GM21717 (cell line): ENCODE measurements around the gene ACOT2.

Experiments used
- ATAC-seq: cut with Tn5 transposase; IDR thresholded peaks from one replicate; pipeline ENCODE4 v1.9.1; 2021; ENCODE audit warnings: mild to moderate bottlenecking, moderate library complexity; ENCODE audit not compliant: unreplicated experiment

Gene ACOT2

DNA sequence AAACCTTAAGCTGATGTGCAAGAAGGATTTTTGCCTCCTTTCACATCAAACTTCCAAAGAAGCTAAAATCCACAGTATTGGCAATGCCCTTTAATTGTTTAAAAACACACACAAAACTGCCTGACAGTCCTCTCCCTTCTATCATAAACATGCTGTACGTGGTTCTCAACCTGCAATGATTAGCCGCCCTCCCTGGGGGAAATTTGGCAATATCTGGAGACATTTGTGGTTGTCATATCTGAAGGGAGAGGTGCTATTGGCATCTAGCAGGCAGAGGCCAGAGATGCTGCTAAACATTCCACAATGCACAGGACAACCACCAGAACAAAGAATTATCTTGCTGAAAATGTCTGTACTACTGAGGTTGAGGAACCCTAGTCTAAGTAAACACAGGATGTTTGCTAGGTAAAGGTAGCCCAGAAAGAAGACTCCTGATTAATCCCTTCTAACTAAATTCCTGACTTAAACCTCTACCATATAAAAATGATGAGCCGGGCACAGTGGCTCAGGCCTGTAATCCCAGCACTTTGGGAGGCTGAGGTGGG, 44.5 kb downstream of the ACOT2 start:
- ATAC-seq = no peak

DNA sequence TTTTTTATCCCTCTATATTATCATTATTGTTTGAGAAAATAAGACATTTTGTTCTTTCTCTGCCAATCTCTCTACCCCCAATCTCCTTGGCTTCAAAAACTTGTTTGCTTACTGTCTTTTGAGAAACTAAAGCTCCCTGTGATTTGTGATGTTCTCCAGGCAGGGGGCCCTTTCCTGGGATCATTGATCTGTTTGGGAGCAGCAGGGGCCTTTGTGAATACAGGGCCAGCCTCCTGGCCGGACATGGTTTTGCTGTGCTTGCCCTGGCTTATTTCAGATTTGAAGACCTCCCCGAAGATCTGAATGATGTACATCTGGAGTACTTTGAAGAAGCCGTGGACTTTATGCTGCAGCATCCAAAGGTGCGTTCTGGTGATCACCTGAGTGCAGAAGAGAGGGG, 47.8 kb downstream of the ACOT2 start:
- no peak for ATAC-seq

DNA sequence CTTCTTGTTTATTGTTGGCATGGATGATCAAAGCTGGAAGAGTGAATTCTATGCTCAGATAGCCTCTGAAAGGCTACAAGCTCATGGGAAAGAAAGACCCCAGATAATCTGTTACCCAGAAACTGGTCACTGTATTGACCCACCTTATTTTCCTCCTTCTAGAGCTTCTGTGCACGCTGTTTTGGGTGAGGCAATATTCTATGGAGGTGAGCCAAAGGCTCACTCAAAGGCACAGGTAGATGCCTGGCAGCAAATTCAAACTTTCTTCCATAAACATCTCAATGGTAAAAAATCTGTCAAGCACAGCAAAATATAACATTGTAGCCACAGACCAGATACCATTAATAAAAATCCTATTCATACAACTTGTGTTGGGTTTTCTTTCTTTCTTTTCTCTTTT, 50.5 kb downstream of the ACOT2 start:
- no peak for ATAC-seq

DNA sequence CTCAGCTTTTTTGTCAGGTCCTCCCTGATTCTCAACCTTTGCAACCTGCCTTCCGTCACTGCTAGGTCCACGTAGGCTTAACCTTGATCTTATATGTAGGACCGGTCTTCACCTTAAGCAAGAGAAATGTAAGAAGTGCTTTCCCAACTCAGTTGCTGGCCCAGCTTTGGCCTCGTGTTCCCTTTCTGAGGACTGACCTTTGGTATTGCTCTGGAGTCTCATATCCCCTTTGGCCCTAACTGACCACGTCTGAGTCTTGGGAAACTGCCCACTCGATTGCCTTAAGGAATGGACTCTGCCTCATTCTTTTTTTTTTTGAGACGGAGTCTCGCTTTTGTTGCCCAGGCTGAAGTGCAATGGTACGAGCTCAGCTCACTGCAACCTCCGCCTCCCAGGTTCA, 51.3 kb downstream of the ACOT2 start:
- ATAC-seq = no peak

DNA sequence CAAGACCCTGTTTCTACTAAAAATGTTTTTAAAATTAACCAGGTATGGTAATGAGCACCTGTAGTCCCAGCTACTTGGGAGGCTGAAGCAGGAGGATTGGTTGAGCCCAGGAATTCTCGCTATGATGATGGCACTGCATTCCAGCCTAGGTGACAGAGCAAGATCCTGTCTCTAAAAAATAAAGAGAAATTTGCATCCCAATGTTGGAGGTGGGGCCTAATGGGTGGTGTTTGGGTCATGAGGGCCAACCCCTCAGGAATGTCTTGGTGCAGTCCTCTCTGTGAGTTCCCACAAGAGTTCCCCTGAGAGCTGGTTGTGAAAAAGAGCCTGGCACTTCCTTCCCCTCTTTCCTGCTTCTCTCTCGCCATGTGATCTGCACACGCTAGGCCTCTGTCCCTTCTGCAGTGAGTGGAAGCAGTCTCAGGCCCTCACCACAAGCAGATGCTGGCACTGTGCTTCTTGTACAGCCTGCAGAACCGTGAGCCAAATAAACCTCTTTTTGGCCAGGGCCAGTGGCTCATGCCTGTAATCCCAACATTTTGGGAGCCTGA, 54.6 kb downstream of the ACOT2 start:
- no peak for ATAC-seq
